GM21825 (cell line): ENCODE data around the gene JPH2.

Source experiments
- ATAC-seq: cut with Tn5 transposase; IDR thresholded peaks from one replicate; pipeline ENCODE4 v1.9.1; 2021; ENCODE audit warnings: mild to moderate bottlenecking, moderate library complexity; ENCODE audit not compliant: unreplicated experiment

Gene JPH2

GRCh38 chr20:44188752-44189151, 1.8 kb upstream of the JPH2 start:
- ATAC-seq: no peak

DNA sequence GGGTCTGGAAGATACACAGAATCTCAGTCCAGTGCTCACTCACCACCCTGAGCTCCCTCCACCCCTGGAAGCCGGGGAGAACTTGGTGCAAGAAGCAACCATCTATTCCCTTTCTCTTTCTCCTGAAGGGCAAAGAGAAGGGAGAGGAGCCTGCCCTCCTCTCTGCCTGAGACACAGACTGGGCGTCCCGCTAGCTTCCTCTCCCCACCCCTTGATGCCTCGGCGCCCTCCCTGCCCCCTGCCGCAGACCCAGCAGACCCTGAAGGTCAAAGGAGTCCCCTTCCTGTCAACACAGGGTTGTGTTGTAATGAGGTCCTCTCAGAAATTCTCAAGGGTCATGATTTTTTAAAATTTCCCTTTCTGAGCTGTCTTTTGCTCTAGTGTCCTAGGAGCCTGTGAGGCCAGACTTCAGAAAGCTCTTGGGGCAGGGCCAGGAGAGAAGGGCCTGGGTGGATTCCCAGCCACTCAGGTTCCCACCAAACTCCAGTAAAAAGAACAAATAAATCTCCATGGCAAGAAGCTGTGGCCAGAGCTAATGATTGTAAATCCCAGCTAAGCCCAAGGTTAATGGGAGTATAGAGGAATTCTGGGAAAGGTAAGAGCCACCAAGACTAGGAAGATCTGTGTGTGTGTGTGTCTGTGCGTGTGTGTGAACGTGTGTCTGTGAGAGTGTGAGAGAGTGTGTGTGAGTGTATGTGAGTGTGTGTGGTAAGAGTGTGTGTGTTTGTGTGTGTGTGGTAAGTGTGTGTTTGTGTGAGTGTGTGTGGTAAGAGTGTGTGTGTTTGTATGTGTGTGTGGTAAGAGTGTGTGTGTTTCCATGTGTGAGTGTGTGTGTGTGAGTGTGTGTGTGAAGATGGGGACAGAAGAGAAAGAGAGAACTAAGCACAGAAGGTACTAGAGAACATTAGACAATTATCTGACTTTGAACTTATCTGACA, 1.1 kb upstream of the JPH2 start:
- no peak for ATAC-seq

- no peak for ATAC-seq
Observed at GRCh38 chr20:44186674-44187053, 324 bp downstream of the JPH2 start.

DNA sequence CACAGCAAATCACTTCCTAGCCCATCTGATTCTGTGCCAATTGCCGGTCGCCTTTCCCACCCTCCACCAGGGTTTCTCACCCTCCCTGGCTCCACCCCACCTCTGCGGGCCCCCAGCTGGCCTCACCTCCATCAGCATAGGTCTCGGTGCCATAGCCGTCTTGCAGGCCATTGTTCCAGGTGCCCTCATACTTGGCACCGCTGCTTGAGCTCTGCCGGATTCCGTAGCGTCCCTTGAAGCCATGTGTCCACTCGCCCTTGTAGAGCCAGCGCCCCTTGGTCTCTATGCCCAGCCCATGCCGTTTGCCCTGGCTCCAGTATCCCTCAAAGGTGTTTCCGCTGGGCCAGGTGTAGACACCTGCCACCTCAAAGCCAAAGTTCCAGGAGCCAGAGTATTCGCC, 787 bp downstream of the JPH2 start:
- no peak for ATAC-seq

GRCh38 chr20:44185574-44185973, 1.4 kb downstream of the JPH2 start:
- ATAC-seq: no peak

DNA sequence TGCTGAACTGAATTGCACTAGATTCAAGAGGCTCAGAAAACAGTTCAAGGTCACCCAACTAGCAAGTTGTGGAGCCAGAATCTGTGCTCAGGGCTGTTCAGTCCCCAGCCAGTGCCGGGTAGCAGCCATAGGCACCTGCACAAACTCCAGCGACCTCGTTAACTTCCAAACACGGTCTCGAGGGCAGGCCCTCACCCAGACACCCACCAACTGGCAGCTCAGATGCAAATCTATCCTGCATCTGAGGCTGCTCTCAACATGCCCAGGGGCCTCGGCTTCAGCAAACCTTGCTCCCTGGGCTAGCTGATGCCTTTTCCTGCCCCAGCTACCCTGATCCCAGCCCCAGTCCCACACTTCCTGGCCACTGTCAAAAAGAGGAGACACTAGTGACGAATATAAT, 3.7 kb downstream of the JPH2 start:
- no peak for ATAC-seq

GRCh38 chr20:44182863-44183262, 4.1 kb downstream of the JPH2 start:
- no peak for ATAC-seq

DNA sequence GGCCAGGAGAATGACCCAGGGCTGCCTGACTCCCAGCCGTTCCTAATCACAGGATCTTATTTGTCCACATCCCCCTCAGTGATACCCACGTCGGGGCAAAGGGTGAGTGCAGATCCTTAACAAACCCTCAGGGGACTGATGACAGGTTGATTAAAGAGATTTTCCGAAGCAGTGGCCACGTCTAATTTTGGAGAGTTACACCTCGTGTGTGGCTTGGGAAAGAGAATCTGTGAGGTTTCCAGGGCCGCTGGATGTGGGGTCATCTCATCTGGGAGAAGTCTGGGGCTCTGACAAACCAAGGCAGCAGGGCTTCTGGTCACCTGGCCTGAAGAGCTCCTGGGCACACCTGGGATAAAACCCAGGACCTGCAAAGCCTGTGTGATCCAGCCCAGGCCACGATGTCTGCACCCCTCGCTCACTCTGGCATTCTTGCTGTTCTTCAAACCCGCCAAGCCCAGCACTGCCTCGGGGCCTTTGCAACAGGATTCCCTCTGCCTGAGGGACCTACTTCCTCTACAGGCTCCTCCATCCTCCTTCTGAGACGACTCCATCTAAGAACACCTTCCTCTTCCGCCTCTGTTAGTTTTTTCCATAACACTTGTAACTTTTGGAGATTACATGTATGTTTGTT, 4.7 kb downstream of the JPH2 start:
- ATAC-seq: no peak

GRCh38 chr20:44181611-44182010, 5.4 kb downstream of the JPH2 start:
- no peak for ATAC-seq

GRCh38 chr20:44180814-44181213, 6.2 kb downstream of the JPH2 start:
- no peak for ATAC-seq

DNA sequence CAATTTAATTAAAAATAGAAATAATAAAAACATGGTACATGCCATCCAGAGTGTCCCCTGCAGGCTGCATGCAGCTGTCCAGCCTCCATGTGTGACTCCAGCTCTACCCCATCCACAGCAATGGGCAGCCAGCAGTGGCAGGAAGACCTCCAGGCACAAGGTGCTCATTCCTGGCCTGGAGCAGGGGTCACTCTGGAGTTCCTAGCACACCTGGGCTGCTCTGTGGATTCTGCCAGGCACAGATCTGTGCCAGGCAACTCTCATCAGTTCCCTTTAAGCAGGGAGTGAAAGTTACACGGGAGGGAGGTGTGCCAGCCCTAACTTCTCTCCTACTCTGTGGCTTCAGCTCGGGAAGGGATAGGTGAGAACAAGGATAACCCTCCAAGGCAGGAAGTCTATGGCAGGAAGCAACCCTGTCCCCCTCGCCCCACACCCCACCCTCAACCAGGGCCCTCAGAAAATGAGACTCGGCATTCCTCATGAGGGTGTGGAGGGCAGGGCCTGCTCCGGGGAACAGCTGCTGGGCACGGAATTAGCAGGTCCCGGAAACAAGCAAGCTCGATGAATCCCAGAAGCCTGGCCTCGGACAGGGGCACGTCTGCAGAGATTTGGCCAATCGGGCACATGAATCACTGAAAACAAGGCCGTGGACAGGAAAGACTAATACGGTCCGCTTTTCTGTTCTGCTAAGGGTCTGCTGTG, 10.0 kb downstream of the JPH2 start:
- no peak for ATAC-seq

GRCh38 chr20:44174996-44175765, 11.8 kb downstream of the JPH2 start:
- ATAC-seq: no peak

GRCh38 chr20:44173846-44174245, 13.1 kb downstream of the JPH2 start:
- ATAC-seq: no peak

DNA sequence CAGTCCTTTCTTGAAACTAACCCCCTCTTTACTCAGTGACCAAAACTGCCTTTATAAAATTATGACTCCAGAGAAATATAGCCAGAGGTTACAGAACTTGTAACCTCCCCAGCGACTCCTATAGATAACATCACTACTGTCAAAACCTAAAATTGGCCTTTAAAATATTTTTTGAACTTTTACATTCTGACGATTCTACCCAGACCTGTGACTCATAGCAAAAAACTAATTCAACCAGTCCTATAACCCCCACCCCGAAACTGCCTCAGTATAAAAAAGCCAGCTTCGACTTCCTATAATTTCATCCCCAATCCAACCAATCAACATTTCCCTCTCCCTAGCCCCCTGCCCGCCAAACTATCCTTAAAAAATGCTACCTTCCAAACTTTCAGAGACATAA, 13.9 kb downstream of the JPH2 start:
- no peak for ATAC-seq

DNA sequence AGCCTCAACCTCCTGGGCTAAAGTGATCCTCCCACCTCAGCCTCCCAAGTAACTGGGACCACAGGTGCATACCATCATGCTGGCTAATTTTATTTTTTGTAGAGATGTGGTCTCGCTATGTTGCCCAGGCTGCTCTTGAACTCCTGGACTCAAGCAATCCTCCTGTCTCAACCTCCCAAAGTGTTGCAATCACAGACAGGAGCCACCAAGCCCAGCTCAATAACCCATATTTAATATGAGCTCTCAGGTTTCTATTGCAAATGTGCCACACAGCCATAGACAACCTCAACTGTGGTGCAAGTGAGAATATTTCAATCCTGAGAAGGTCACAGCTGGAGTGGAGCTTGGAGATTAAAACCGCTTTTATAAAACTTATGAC, 14.4 kb downstream of the JPH2 start:
- no peak for ATAC-seq

GRCh38 chr20:44171775-44172571, 15.0 kb downstream of the JPH2 start:
- ATAC-seq: no peak

GRCh38 chr20:44170816-44171410, 16.1 kb downstream of the JPH2 start:
- no peak for ATAC-seq

- no peak for ATAC-seq
Observed at GRCh38 chr20:44167736-44168135, 19.3 kb downstream of the JPH2 start.

DNA sequence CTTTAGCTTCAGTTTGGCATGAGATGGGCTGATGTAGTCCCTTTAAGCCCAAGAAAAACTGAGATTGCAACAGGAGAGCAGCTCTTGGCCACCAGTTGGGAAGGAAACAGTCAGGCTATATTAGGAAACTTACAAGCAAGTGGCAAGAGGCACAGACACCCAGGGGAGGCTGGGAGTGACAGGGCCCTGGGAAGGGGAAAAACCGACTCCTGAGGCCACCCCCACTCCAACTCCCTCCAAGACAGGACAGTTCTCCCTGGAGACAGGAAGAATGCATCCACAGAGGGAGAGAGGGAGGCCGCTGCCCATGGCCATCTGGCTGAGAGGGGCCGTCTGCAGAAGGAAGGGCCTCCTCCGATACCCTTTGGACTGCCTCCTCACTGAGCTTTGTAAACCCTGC, 20.5 kb downstream of the JPH2 start:
- ATAC-seq: no peak

- ATAC-seq: no peak
Observed at GRCh38 chr20:44166008-44166407, 21.0 kb downstream of the JPH2 start.
